Coronary artery (tissue), 2 donors: ENCODE measurements around the gene PNRC1.

Experiments
- DNase-seq: peaks from one replicate; pipeline ENCODE4 v3.0.0-alpha.2; 2017; ENCODE audit warnings: low spot score
- H3K27ac ChIP-seq, 2 donors: fragments of 200-600 bp; sonication (generic); one replicate each; pipeline ENCODE4 v1.5.1; 2016 to 2019
- H3K4me3 ChIP-seq: fragments of 200-600 bp; sonication (generic); 2 replicates; pipeline ENCODE4 v1.5.1; 2016; ENCODE audit warnings: mild to moderate bottlenecking, moderate library complexity
- TF ChIP-seq, protein P1 (sequence below): fragments of 200-600 bp; sonication (generic); IDR thresholded peaks from one replicate; pipeline ENCODE4 v1.5.1; 2019; ENCODE audit warnings: antibody characterized with exemption

The PNRC1 gene

DNA sequence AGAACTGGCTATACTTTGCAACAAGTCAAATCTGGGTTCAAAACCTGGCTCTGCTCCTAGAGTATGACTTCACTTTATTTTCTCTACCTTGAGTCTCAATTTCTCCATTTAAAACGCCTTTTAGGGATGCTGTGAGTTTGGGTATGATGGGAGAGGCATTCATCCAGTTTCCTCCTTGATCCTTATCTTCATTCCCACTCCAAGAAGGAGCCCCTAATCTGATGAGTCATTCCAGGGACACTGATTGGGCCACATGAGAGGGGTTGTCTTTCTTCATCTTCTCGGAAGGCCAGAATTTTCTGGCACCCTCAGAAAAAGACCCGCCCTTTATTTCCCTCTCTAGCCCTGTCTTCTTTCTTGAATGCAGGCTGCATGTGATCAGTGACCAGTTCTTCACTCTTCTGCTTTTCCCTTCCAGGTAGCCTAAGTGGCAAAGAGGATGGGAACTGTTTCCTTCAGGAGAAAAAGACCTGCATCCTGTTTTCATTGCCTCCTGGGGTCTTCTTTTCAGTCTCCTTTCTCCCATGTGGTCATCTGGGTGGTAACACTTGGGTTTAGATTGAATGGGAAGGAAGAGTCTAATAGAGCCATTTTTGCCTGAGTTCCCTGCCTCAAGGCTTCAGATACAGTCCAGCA is 32.1 kb upstream of the PNRC1 start:
- no peak for DNase-seq
- Histone ChIP-seq H3K27ac (no peak overlapping the region), H3K4me3 (no peak overlapping the region)
- TF ChIP-seq, protein P1, sequence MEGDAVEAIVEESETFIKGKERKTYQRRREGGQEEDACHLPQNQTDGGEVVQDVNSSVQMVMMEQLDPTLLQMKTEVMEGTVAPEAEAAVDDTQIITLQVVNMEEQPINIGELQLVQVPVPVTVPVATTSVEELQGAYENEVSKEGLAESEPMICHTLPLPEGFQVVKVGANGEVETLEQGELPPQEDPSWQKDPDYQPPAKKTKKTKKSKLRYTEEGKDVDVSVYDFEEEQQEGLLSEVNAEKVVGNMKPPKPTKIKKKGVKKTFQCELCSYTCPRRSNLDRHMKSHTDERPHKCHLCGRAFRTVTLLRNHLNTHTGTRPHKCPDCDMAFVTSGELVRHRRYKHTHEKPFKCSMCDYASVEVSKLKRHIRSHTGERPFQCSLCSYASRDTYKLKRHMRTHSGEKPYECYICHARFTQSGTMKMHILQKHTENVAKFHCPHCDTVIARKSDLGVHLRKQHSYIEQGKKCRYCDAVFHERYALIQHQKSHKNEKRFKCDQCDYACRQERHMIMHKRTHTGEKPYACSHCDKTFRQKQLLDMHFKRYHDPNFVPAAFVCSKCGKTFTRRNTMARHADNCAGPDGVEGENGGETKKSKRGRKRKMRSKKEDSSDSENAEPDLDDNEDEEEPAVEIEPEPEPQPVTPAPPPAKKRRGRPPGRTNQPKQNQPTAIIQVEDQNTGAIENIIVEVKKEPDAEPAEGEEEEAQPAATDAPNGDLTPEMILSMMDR = no peak

- H3K4me3 ChIP-seq = no peak overlapping the region
- H3K27ac ChIP-seq = no peak overlapping the region
- TF ChIP-seq, protein P1 = no peak
- DNase-seq = no peak
These were observed 31.6 kb upstream of the PNRC1 start for GRCh38 chr6:89048985-89049384.

- Histone ChIP-seq H3K27ac (no peak overlapping the region), H3K4me3 (no peak overlapping the region)
- peak; percentile 75 for DNase-seq
- TF ChIP-seq, protein P1 = no peak
These were observed 30.4 kb upstream of the PNRC1 start for GRCh38 chr6:89050155-89050554.

GRCh38 chr6:89050697-89051096 is 29.9 kb upstream of the PNRC1 start:
- Histone ChIP-seq H3K4me3 (no peak overlapping the region), H3K27ac (no peak overlapping the region)
- no peak for DNase-seq
- TF ChIP-seq, protein P1 = no peak

DNA sequence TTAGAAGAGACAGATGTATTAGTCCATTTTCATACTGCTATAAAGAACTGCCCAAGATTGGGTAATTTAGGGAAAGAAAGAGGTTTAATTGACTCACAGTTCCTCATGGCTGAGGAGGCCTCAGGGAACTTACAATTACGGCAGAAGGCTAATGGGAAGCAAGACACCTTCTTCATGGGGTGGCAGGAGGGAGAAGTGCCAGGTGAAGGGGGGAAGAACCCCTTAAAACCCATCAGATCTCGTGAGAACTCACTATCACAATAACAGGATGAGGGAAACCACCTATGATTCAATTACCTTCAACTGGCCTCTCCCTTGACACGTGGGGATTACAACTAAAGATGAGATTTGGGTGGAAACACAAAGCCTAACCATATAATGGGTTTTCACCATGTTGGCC is 28.9 kb upstream of the PNRC1 start:
- Histone ChIP-seq H3K4me3 (no peak overlapping the region), H3K27ac (no peak overlapping the region)
- no peak for DNase-seq
- TF ChIP-seq, protein P1 = no peak

GRCh38 chr6:89054208-89054607 is 26.3 kb upstream of the PNRC1 start:
- Histone ChIP-seq H3K4me3 (no peak overlapping the region), H3K27ac (no peak overlapping the region)
- TF ChIP-seq, protein P1 = no peak
- DNase-seq = no peak

- no peak overlapping the region for H3K27ac ChIP-seq
- TF ChIP-seq, protein P1 = no peak
- DNase-seq = no peak
- no peak overlapping the region for H3K4me3 ChIP-seq
These were observed 22.8 kb upstream of the PNRC1 start for GRCh38 chr6:89057759-89058158.
